Parathyroid adenoma (tissue), 2 donors: ENCODE data around the gene CCDC187.
A peak's percentile ranks its signal among the peaks of the same experiment; 100 is the strongest.

Source experiments
- H2AFZ ChIP-seq: fragments of 300-600 bp; sonication (generic); one replicate; pipeline ENCODE4 v1.7.0; 2017; ENCODE audit warnings: antibody characterized with exemption, mild to moderate bottlenecking
- H3K27ac ChIP-seq: fragments of 300-600 bp; sonication (generic); one replicate; pipeline ENCODE4 v1.7.0; 2017
- H3K27me3 ChIP-seq: fragments of 300-600 bp; sonication (generic); one replicate; pipeline ENCODE4 v1.7.0; 2017; ENCODE audit warnings: low read length; ENCODE audit not compliant: control insufficient read depth, insufficient read depth
- H3K36me3 ChIP-seq: fragments of 300-600 bp; sonication (generic); one replicate; pipeline ENCODE4 v1.7.0; 2017; ENCODE audit warnings: low read length; ENCODE audit not compliant: control insufficient read depth, insufficient read depth
- H3K4me1 ChIP-seq: fragments of 300-600 bp; sonication (generic); one replicate; pipeline ENCODE4 v1.7.0; 2017; ENCODE audit warnings: control low read depth
- H3K4me2 ChIP-seq: fragments of 300-600 bp; sonication (generic); one replicate; pipeline ENCODE4 v1.7.0; 2017; ENCODE audit warnings: low read length
- H3K4me3 ChIP-seq: fragments of 300-600 bp; sonication (generic); one replicate; pipeline ENCODE4 v1.7.0; 2017; ENCODE audit warnings: low read depth, low read length
- H3K79me2 ChIP-seq: fragments of 300-600 bp; sonication (generic); one replicate; pipeline ENCODE4 v1.7.0; 2017; ENCODE audit warnings: control low read depth
- H3K9ac ChIP-seq: fragments of 300-600 bp; sonication (generic); one replicate; pipeline ENCODE4 v1.7.0; 2017; ENCODE audit warnings: mild to moderate bottlenecking
- H3K9me3 ChIP-seq: fragments of 300-600 bp; sonication (generic); one replicate; pipeline ENCODE4 v1.7.0; 2017; ENCODE audit warnings: low read length; ENCODE audit not compliant: control insufficient read depth
- TF ChIP-seq, protein P1 (sequence below): fragments of 300-600 bp; sonication (generic); IDR thresholded peaks from one replicate; pipeline ENCODE4 v1.7.0; 2017; ENCODE audit warnings: antibody characterized with exemption, mild to moderate bottlenecking
- donor health status: primary hyperparathyroidism.

The CCDC187 gene

DNA sequence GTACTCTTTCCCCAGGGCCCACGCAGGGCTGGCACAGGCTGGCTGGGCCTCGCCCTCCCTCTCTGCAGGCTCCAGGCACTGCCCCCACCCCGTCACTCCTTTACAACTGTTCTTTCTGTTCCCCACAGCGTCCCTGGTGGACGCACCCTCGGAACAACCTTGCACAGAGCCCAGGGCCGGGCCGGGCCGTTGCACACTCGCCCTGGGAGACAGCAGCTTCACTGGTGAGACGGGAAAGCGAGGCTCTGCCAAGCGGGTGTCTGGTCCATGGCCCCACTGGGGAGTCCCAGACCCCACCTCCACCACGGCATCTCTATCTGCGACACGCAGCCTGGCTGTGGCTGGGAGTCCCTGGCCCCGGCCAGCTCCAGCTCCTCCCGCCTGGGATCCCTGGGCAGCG, 39.9 kb downstream of the CCDC187 start:
- no peaks in the 10 kb centered on the region for H3K79me2 ChIP-seq
- no peaks in the 10 kb centered on the region for H3K27me3 ChIP-seq
- no peak overlapping the region for H3K4me2 ChIP-seq
- no peaks in the 10 kb centered on the region for H3K36me3 ChIP-seq
- no peaks in the 10 kb centered on the region for H3K9me3 ChIP-seq
- TF ChIP-seq, protein P1, sequence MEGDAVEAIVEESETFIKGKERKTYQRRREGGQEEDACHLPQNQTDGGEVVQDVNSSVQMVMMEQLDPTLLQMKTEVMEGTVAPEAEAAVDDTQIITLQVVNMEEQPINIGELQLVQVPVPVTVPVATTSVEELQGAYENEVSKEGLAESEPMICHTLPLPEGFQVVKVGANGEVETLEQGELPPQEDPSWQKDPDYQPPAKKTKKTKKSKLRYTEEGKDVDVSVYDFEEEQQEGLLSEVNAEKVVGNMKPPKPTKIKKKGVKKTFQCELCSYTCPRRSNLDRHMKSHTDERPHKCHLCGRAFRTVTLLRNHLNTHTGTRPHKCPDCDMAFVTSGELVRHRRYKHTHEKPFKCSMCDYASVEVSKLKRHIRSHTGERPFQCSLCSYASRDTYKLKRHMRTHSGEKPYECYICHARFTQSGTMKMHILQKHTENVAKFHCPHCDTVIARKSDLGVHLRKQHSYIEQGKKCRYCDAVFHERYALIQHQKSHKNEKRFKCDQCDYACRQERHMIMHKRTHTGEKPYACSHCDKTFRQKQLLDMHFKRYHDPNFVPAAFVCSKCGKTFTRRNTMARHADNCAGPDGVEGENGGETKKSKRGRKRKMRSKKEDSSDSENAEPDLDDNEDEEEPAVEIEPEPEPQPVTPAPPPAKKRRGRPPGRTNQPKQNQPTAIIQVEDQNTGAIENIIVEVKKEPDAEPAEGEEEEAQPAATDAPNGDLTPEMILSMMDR, result no peak
- no peak overlapping the region for H3K4me3 ChIP-seq
- peak overlapping the region; percentile 70 for H2AFZ ChIP-seq
- H3K4me1 ChIP-seq, result no peaks in the 10 kb centered on the region
- H3K9ac ChIP-seq, result no peak overlapping the region
- no peak overlapping the region for H3K27ac ChIP-seq

- Histone ChIP-seq H3K27me3 (no peaks in the 10 kb centered on the region), H3K4me1 (no peaks in the 10 kb centered on the region), H3K4me3 (no peak overlapping the region), H3K9ac (no peak overlapping the region), H3K4me2 (no peak overlapping the region), H3K36me3 (no peaks in the 10 kb centered on the region), H3K79me2 (no peaks in the 10 kb centered on the region), H3K9me3 (no peaks in the 10 kb centered on the region), H2AFZ (no peak overlapping the region), H3K27ac (no peak overlapping the region)
- TF ChIP-seq, protein P1, result no peak
These were observed 41.2 kb downstream of the CCDC187 start for GRCh38 chr9:136262671-136263178.

DNA sequence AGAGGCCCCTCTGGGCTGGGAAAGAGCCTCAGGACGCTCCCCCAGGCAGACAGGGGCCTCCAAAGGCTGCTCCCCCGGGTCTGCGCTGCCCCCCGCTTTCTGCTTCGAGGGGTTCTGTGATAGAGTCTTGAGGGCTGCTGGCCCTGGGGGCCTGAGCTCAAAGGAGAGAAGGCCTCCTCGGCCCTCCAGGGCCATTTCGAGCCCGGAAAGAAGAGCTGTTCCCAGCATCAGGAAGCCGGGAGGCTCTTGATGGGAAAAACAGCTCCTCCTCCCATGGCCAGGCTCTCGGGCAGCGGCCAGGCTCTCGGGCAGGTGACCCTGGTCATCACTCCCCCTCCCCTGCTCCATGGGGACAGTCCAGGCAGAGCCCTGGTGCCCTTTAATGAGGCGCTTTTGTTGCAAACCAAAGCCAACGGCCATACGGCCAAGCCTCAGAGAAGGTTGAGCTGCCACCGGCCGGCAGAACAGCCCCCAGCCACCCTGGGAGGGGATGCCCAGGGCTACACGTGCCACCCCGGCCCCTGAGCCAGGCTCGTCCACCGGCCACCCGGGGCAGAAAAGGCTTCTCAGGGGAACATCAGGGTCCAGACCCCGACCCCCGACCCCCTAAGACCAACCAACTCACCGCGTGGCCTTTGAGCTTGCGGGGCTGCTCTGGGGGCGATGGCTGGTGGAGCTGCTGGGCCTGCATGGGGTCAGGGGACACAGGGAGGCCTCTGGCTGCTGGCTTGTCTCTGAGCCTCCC, 42.0 kb downstream of the CCDC187 start:
- H3K9ac ChIP-seq, result no peak overlapping the region
- no peaks in the 10 kb centered on the region for H3K79me2 ChIP-seq
- H3K36me3 ChIP-seq, result no peaks in the 10 kb centered on the region
- TF ChIP-seq, protein P1, result no peak
- no peaks in the 10 kb centered on the region for H3K9me3 ChIP-seq
- no peak overlapping the region for H3K27ac ChIP-seq
- no peaks in the 10 kb centered on the region for H3K4me1 ChIP-seq
- H3K4me3 ChIP-seq, result no peak overlapping the region
- H2AFZ ChIP-seq, result no peak overlapping the region
- H3K4me2 ChIP-seq, result no peak overlapping the region
- H3K27me3 ChIP-seq, result no peaks in the 10 kb centered on the region

GRCh38 chr9:136260936-136261472, 42.9 kb downstream of the CCDC187 start:
- TF ChIP-seq, protein P1, result no peak
- Histone ChIP-seq H3K9me3 (no peaks in the 10 kb centered on the region), H3K4me3 (no peak overlapping the region), H3K36me3 (no peaks in the 10 kb centered on the region), H3K9ac (no peak overlapping the region), H3K79me2 (no peaks in the 10 kb centered on the region), H3K27me3 (no peaks in the 10 kb centered on the region), H3K4me2 (no peak overlapping the region), H3K4me1 (no peaks in the 10 kb centered on the region), H3K27ac (no peak overlapping the region), H2AFZ (no peak overlapping the region)
